ENCODE measurements around the gene NBDY.

DNA sequence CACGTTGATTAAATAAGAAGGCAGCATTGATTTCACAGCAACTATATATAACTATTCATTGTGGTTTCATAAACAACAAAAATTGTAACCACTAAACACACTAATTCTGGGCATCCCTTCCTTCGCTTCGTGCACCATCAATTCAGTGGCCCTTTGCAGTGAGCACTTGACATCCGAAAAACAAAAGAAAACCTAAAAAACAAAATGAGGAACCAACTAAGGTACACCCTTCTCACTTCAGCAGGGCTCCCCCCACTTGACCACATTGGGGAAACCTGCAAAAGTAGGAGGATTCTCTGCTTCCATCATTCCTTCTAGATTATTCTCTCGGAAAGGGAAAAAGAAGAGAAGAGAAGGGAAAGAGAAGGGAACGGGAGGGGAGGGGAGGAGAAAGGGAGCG is 28.3 kb downstream of the NBDY start:
- TF ChIP-seq, protein P1, sequence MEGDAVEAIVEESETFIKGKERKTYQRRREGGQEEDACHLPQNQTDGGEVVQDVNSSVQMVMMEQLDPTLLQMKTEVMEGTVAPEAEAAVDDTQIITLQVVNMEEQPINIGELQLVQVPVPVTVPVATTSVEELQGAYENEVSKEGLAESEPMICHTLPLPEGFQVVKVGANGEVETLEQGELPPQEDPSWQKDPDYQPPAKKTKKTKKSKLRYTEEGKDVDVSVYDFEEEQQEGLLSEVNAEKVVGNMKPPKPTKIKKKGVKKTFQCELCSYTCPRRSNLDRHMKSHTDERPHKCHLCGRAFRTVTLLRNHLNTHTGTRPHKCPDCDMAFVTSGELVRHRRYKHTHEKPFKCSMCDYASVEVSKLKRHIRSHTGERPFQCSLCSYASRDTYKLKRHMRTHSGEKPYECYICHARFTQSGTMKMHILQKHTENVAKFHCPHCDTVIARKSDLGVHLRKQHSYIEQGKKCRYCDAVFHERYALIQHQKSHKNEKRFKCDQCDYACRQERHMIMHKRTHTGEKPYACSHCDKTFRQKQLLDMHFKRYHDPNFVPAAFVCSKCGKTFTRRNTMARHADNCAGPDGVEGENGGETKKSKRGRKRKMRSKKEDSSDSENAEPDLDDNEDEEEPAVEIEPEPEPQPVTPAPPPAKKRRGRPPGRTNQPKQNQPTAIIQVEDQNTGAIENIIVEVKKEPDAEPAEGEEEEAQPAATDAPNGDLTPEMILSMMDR (IDR thresholded peaks at IDR 0.05): no peak
- TF ChIP-seq CEBPB (IDR thresholded peaks at IDR 0.05) (no peak), ZC3H11A (IDR thresholded peaks at IDR 0.05) (no peak), MYC (IDR thresholded peaks at IDR 0.05; ENCODE audit: borderline replicate concordance, low read length) (no peak), CHD4 (IDR thresholded peaks at IDR 0.05; ENCODE audit: borderline replicate concordance) (no peak), POLR2A (IDR thresholded peaks at IDR 0.05; ENCODE audit: low read length) (no peak)
- TF ChIP-seq, protein P2, sequence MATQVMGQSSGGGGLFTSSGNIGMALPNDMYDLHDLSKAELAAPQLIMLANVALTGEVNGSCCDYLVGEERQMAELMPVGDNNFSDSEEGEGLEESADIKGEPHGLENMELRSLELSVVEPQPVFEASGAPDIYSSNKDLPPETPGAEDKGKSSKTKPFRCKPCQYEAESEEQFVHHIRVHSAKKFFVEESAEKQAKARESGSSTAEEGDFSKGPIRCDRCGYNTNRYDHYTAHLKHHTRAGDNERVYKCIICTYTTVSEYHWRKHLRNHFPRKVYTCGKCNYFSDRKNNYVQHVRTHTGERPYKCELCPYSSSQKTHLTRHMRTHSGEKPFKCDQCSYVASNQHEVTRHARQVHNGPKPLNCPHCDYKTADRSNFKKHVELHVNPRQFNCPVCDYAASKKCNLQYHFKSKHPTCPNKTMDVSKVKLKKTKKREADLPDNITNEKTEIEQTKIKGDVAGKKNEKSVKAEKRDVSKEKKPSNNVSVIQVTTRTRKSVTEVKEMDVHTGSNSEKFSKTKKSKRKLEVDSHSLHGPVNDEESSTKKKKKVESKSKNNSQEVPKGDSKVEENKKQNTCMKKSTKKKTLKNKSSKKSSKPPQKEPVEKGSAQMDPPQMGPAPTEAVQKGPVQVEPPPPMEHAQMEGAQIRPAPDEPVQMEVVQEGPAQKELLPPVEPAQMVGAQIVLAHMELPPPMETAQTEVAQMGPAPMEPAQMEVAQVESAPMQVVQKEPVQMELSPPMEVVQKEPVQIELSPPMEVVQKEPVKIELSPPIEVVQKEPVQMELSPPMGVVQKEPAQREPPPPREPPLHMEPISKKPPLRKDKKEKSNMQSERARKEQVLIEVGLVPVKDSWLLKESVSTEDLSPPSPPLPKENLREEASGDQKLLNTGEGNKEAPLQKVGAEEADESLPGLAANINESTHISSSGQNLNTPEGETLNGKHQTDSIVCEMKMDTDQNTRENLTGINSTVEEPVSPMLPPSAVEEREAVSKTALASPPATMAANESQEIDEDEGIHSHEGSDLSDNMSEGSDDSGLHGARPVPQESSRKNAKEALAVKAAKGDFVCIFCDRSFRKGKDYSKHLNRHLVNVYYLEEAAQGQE (IDR thresholded peaks at IDR 0.05): no peak
